B cell (primary cell): ENCODE data around the gene RELL2. TPM values are rescaled to one million over a fixed set of nuclear protein-coding genes. Genes with fewer than 3 reads are reported as not detected.

Experiments
- ATAC-seq: fragments of 200-7000 bp; cut with Tn5 transposase; one replicate; pipeline ENCODE4 v1.10.0; 2021; ENCODE audit warnings: low read depth, mild to moderate bottlenecking, moderate number of reproducible peaks, moderate library complexity
- CTCF ChIA-PET: fragments of 350-600 bp; sonication (Branson Sonifier 250); formaldehyde crosslinking; loops from one replicate; lab custom pipeline; 2021; ENCODE audit warnings: antibody characterized with exemption, inconsistent platforms; lab: Charles Lee
- POLR2A ChIA-PET: fragments of 350-600 bp; sonication (Branson Sonifier 250); formaldehyde crosslinking; loops from one replicate; lab custom pipeline; 2021; ENCODE audit warnings: antibody characterized with exemption; lab: Charles Lee
- DNase-seq: peaks from one replicate; pipeline ENCODE4 v3.0.0; 2013
- H2AFZ ChIP-seq: 2 replicates; pipeline ENCODE4 v1.6.1; 2012; ENCODE audit warnings: mild to moderate bottlenecking, low read depth, low read length; ENCODE audit not compliant: insufficient read depth, poor library complexity, severe bottlenecking
- H3K27ac ChIP-seq, 2 donors: 1 replicate in 1 of 2; 2 replicates in 1 of 2; pipeline ENCODE4 v1.5.1; 2012 to 2013; ENCODE audit warnings: low read length in 2 of 2, mild to moderate bottlenecking in 2 of 2, moderate library complexity in 1 of 2
- H3K27me3 ChIP-seq, 4 experiments: fragments of 200-600 bp in 1 of 4; sonication (generic) in 1 of 4; replicated peaks in 1 of 4; 1 replicate in 2 of 4; 2 replicates in 2 of 4; pipeline versions ENCODE4 v1.6.1 to v1.7.0; 2013 to 2016; ENCODE audit warnings: low read length in 3 of 4, mild to moderate bottlenecking in 2 of 4, mixed read lengths in 1 of 4, moderate library complexity in 1 of 4; ENCODE audit not compliant: insufficient read depth in 4 of 4, control insufficient read depth in 3 of 4; ENCODE audit errors: control extremely low read depth in 1 of 4
- H3K36me3 ChIP-seq, 2 experiments: replicated peaks in 1 of 2; 1 replicate in 1 of 2; 2 replicates in 1 of 2; pipeline versions ENCODE4 v1.6.1 to v1.7.1; 2013; ENCODE audit warnings: low read length in 1 of 2; ENCODE audit not compliant: insufficient read depth in 2 of 2, control insufficient read depth in 1 of 2; ENCODE audit errors: control extremely low read depth in 1 of 2, extremely low read depth in 1 of 2
- H3K4me1 ChIP-seq, 2 donors: fragments of 200-600 bp in 1 of 2; sonication (generic) in 1 of 2; 1 replicate in 1 of 2; 2 replicates in 1 of 2; pipeline versions ENCODE4 v1.5.1 to v1.6.1; 2013 to 2017; ENCODE audit warnings: low read length in 2 of 2; ENCODE audit not compliant: control insufficient read depth in 2 of 2, insufficient read depth in 2 of 2
- H3K4me2 ChIP-seq: replicated peaks from 2 replicates; pipeline ENCODE3; 2012; ENCODE audit warnings: mild to moderate bottlenecking, low read depth, low read length; ENCODE audit not compliant: poor library complexity, severe bottlenecking
- H3K4me3 ChIP-seq, 5 experiments: fragments of 200-600 bp in 1 of 5; sonication (generic) in 1 of 5; 1 replicate in 3 of 5; 2 replicates in 2 of 5; pipeline versions ENCODE4 v1.5.1 to v1.7.0; 2011 to 2016; ENCODE audit warnings: low read length in 4 of 5, mild to moderate bottlenecking in 4 of 5, low read depth in 2 of 5, control low read depth in 1 of 5, moderate library complexity in 1 of 5; ENCODE audit not compliant: insufficient read depth in 1 of 5; ENCODE audit errors: control extremely low read depth in 1 of 5, extremely low read depth in 1 of 5
- H3K79me2 ChIP-seq: fragments of 200-600 bp; sonication (generic); one replicate; pipeline ENCODE4 v1.6.0; 2016; ENCODE audit warnings: low read length; ENCODE audit not compliant: control insufficient read depth, insufficient read depth
- H3K9ac ChIP-seq: fragments of 200-600 bp; sonication (generic); 2 replicates; pipeline ENCODE4 v1.6.1; 2017; ENCODE audit warnings: mild to moderate bottlenecking, low read length, moderate library complexity
- H3K9me3 ChIP-seq, 3 donors: one replicate each; pipeline versions ENCODE4 v1.6.1 to v1.7.1; 2013; ENCODE audit warnings: low read length in 2 of 3; ENCODE audit not compliant: control insufficient read depth in 2 of 3, insufficient read depth in 1 of 3; ENCODE audit errors: control extremely low read depth in 1 of 3
- H4K20me1 ChIP-seq: 2 replicates; pipeline ENCODE4 v1.6.0; 2012; ENCODE audit warnings: mild to moderate bottlenecking, low read length; ENCODE audit not compliant: insufficient read depth, control insufficient read depth, poor library complexity, severe bottlenecking
- H3K27ac Mint-ChIP-seq: one replicate; pipeline ENCODE4 v1.8.0; 2021; ENCODE audit warnings: mixed read lengths
- H3K27me3 Mint-ChIP-seq: one replicate; pipeline ENCODE4 v1.8.0; 2021; ENCODE audit warnings: mixed read lengths
- H3K4me1 Mint-ChIP-seq: one replicate; pipeline ENCODE4 v1.8.0; 2021; ENCODE audit warnings: mixed read lengths
- H3K4me3 Mint-ChIP-seq: one replicate; pipeline ENCODE4 v1.8.0; 2021; ENCODE audit warnings: mixed read lengths
- H3K9me3 Mint-ChIP-seq: one replicate; pipeline ENCODE4 v1.8.0; 2022; ENCODE audit warnings: mixed read lengths; ENCODE audit not compliant: insufficient read depth
- CTCF ChIP-seq: fragments of 200-600 bp; IDR thresholded peaks from one replicate; pipeline ENCODE4 v1.8.0; 2022; ENCODE audit warnings: antibody characterized with exemption, mild to moderate bottlenecking
- EZH2 ChIP-seq: IDR thresholded peaks from 2 replicates; pipeline ENCODE4 v1.6.1; 2012; ENCODE audit warnings: borderline replicate concordance, low read depth, mild to moderate bottlenecking, moderate library complexity, low read length; ENCODE audit not compliant: insufficient read depth, poor library complexity, severe bottlenecking
- WGBS: methylation state at CpG from one replicate; pipeline ENCODE4 v1.1.5; 2013; ENCODE audit warnings: missing lambda C conversion rate; ENCODE audit not compliant: insufficient coverage; 5-methylcytosine and 5-hydroxymethylcytosine counted together
- intact Hi-C: fragments of 100-400 bp; cut with micrococcal nuclease; formaldehyde crosslinking; loops from one replicate; pipeline ENCODE4 v1.10.0; 2022
- polyA plus RNA-seq: library from polyadenylated mRNA; depleted of rRNA; stranded (reverse); fragments of >200 nt; gene quantifications from 2 replicates; pipeline ENCODE4 v1.2.3, GENCODE V29; 2012
- total RNA-seq, 2 donors: library from RNA; stranded (reverse); fragments of 120-200 nt in 1 of 2; gene quantifications; 1 replicate in 1 of 2; 2 replicates in 1 of 2; pipeline versions ENCODE4 v1.2.3 to v1.2.4, GENCODE V29; 2013 to 2022

The RELL2 gene
- total and polyA plus RNA-seq, 2 donors (not counting 1 experiment from before 2014, with no cell fraction given), result 12.1 to 48.9 TPM

- Histone ChIP-seq H3K4me2 (no peak overlapping the region), H3K4me3 (no peak overlapping the region), H4K20me1 (no peaks in the 10 kb centered on the region), H3K36me3 (no peaks in the 10 kb centered on the region), H3K9me3 (no peaks in the 10 kb centered on the region), H2AFZ (no peak overlapping the region), H3K27ac (no peak overlapping the region), H3K79me2 (no peaks in the 10 kb centered on the region), H3K4me1 (peaks cover 4 to 6% of the 10 kb centered on the region in 2 donors), H3K27me3 (peaks cover 0 to 4% (median 0%) of the 10 kb centered on the region in 4 experiments), H3K9ac (no peak overlapping the region)
- H3K4me1 Mint-ChIP-seq, result peaks cover 4% of the 10 kb centered on the region
- no peak for DNase-seq
- no peak overlapping the region for H3K27ac Mint-ChIP-seq
- no peaks in the 10 kb centered on the region for H3K9me3 Mint-ChIP-seq
- H3K4me3 Mint-ChIP-seq, result no peak overlapping the region
- CTCF ChIA-PET, result interaction anchor here (0.7 to 4.4 kb wide), 12 partner anchors 15 to 303 kb away, joined by 3 to 48 read pairs (median 10); partner anchors contain the start of genes FCHSD1, PCDH1 and RNF14
- no peak for ATAC-seq
- intact Hi-C loops, result loop anchor here (1.0 to 2.0 kb wide), 7 partner anchors 37 to 479 kb away; partner anchors contain the start of gene GNPDA1
- POLR2A ChIA-PET, result no interaction called here
- H3K27me3 Mint-ChIP-seq, result peaks cover 5% of the 10 kb centered on the region
- WGBS, result 95% methylated on average over 15 of the region's 18 CpGs
- no peak for TF ChIP-seq EZH2
- TF ChIP-seq CTCF, result no peak
Observed at GRCh38 chr5:141665995-141666940, 29.5 kb downstream of the RELL2 start.
